Natural killer cell (primary cell): Measurements from ENCODE around the gene CENPX. TPM values are rescaled to one million over a fixed set of nuclear protein-coding genes. Genes with fewer than 3 reads are reported as not detected.

Experiments
- ATAC-seq, 3 donors: fragments of 150-1000 bp in 2 of 3; fragments of 200-7000 bp in 1 of 3; cut with Tn5 transposase; 1 replicate in 1 of 3; 2 replicates in 2 of 3; pipeline ENCODE4 v1.10.0; 2021; ENCODE audit warnings: mild to moderate bottlenecking in 2 of 3, moderate library complexity in 2 of 3
- DNase-seq, 2 donors: peaks; one replicate each; pipeline versions ENCODE4 v3.0.0 to v3.0.0-alpha.2; 2013 to 2021; ENCODE audit warnings: mixed read lengths in 1 of 2
- H3K27ac ChIP-seq: one replicate; pipeline ENCODE4 v1.5.1; 2013; ENCODE audit warnings: mild to moderate bottlenecking, low read length
- H3K27me3 ChIP-seq: one replicate; pipeline ENCODE4 v1.6.1; 2013; ENCODE audit warnings: low read length; ENCODE audit not compliant: control insufficient read depth, insufficient read depth
- H3K36me3 ChIP-seq: one replicate; pipeline ENCODE4 v1.6.1; 2013; ENCODE audit warnings: low read length; ENCODE audit not compliant: control insufficient read depth, insufficient read depth
- H3K4me1 ChIP-seq: one replicate; pipeline ENCODE4 v1.6.1; 2013; ENCODE audit warnings: low read length; ENCODE audit not compliant: control insufficient read depth, insufficient read depth
- H3K4me3 ChIP-seq: one replicate; pipeline ENCODE4 v1.5.1; 2013; ENCODE audit warnings: low read length
- H3K9me3 ChIP-seq: one replicate; pipeline ENCODE4 v1.6.1; 2013; ENCODE audit warnings: low read length; ENCODE audit not compliant: control insufficient read depth, insufficient read depth
- H3K27ac Mint-ChIP-seq, 2 donors: one replicate each; pipeline ENCODE4 v1.8.0; 2022; ENCODE audit warnings: mild to moderate bottlenecking in 2 of 2, mixed read lengths in 2 of 2, moderate library complexity in 1 of 2
- H3K27me3 Mint-ChIP-seq, 2 donors: one replicate each; pipeline ENCODE4 v1.8.0; 2022; ENCODE audit warnings: low read depth in 2 of 2, mixed read lengths in 2 of 2
- H3K36me3 Mint-ChIP-seq: one replicate; pipeline ENCODE4 v1.8.0; 2022; ENCODE audit warnings: mixed read lengths
- H3K4me1 Mint-ChIP-seq, 2 donors: one replicate each; pipeline ENCODE4 v1.8.0; 2022; ENCODE audit warnings: mixed read lengths in 2 of 2
- H3K4me3 Mint-ChIP-seq: one replicate; pipeline ENCODE4 v1.8.0; 2022; ENCODE audit warnings: mild to moderate bottlenecking, moderate library complexity, mixed read lengths
- H3K9me3 Mint-ChIP-seq, 2 donors: one replicate each; pipeline ENCODE4 v1.8.0; 2022; ENCODE audit warnings: mixed read lengths in 2 of 2
- CTCF ChIP-seq: fragments of 200-600 bp; IDR thresholded peaks from one replicate; pipeline ENCODE4 v1.8.0; 2022; ENCODE audit warnings: antibody characterized with exemption
- WGBS: methylation state at CpG from one replicate; pipeline ENCODE4 v1.1.7; 2013; ENCODE audit warnings: missing lambda C conversion rate; ENCODE audit not compliant: insufficient coverage; 5-methylcytosine and 5-hydroxymethylcytosine counted together
- intact Hi-C: fragments of 100-400 bp; cut with micrococcal nuclease; formaldehyde crosslinking; loops from one replicate; pipeline ENCODE4 v1.14.2; 2022
- total RNA-seq, 4 donors: library from RNA; stranded (reverse); fragments of 120-200 nt in 1 of 4; gene quantifications; one replicate each; pipeline versions ENCODE4 v1.2.3 to v1.2.4, GENCODE V29; 2013 to 2022

Gene CENPX
- total RNA-seq, 3 donors from 2014 or later (not counting 1 experiment from before 2014, with no cell fraction given) = 22.8 to 29.6 (median 27.0) TPM

GRCh38 chr17:82001571-82002056 lies 21.1 kb downstream of the CENPX start:
- H3K36me3 Mint-ChIP-seq = no peaks in the 10 kb centered on the region
- H3K4me3 Mint-ChIP-seq = no peak overlapping the region
- H3K27me3 ChIP-seq = no peaks in the 10 kb centered on the region
- no peaks in the 10 kb centered on the region for H3K4me1 Mint-ChIP-seq
- no peak for TF ChIP-seq CTCF
- H3K4me3 ChIP-seq = no peak overlapping the region
- peaks cover 3% of the 10 kb centered on the region for H3K36me3 ChIP-seq
- intact Hi-C loops = no loop called here
- no peaks in the 10 kb centered on the region for H3K27me3 Mint-ChIP-seq
- H3K4me1 ChIP-seq = no peaks in the 10 kb centered on the region
- H3K27ac Mint-ChIP-seq = no peak overlapping the region
- ATAC-seq (no peak), DNase-seq (no peak)
- H3K9me3 ChIP-seq = no peaks in the 10 kb centered on the region
- H3K27ac ChIP-seq = no peak overlapping the region
- WGBS = 87% methylated on average over 17 of the region's 17 CpGs
- H3K9me3 Mint-ChIP-seq = no peaks in the 10 kb centered on the region

GRCh38 chr17:82000803-82001570 lies 21.7 kb downstream of the CENPX start:
- ATAC-seq (no peak), DNase-seq (no peak)
- intact Hi-C loops = no loop called here
- H3K4me1 Mint-ChIP-seq = no peaks in the 10 kb centered on the region
- Histone ChIP-seq H3K9me3 (no peaks in the 10 kb centered on the region), H3K27me3 (no peaks in the 10 kb centered on the region), H3K4me1 (no peaks in the 10 kb centered on the region), H3K36me3 (peaks cover 3% of the 10 kb centered on the region), H3K4me3 (no peak overlapping the region), H3K27ac (no peak overlapping the region)
- 93% methylated on average over 32 of the region's 32 CpGs for WGBS
- no peak overlapping the region for H3K27ac Mint-ChIP-seq
- H3K27me3 Mint-ChIP-seq = no peaks in the 10 kb centered on the region
- no peaks in the 10 kb centered on the region for H3K9me3 Mint-ChIP-seq
- no peak overlapping the region for H3K4me3 Mint-ChIP-seq
- TF ChIP-seq CTCF = no peak
- no peaks in the 10 kb centered on the region for H3K36me3 Mint-ChIP-seq

- H3K27me3 ChIP-seq = no peaks in the 10 kb centered on the region
- no peak for DNase-seq
- intact Hi-C loops = no loop called here
- H3K36me3 ChIP-seq = peaks cover 3% of the 10 kb centered on the region
- Mint-ChIP-seq H3K4me1 (no peaks in the 10 kb centered on the region), H3K27ac (no peak overlapping the region), H3K4me3 (no peak overlapping the region), H3K36me3 (no peaks in the 10 kb centered on the region), H3K9me3 (no peaks in the 10 kb centered on the region), H3K27me3 (no peaks in the 10 kb centered on the region)
- no peak for ATAC-seq
- no peak overlapping the region for H3K27ac ChIP-seq
- H3K4me3 ChIP-seq = no peak overlapping the region
- H3K9me3 ChIP-seq = no peaks in the 10 kb centered on the region
- WGBS = 91% methylated on average over 36 of the region's 36 CpGs
- no peaks in the 10 kb centered on the region for H3K4me1 ChIP-seq
- no peak for TF ChIP-seq CTCF
These were observed 22.5 kb downstream of the CENPX start for GRCh38 chr17:81999976-82000802.
